HCT116 (cell line): ENCODE results near the gene MUC20. TPM values are rescaled to one million over a fixed set of nuclear protein-coding genes. Genes with fewer than 3 reads are reported as not detected.
"Not testable (repeated sequence)": the region's sequence is repeated elsewhere in the genome, so short reads cannot be mapped to it uniquely, and the experiment has no call there.

ENCODE experiments used
- ATAC-seq: fragments of 200-7000 bp; cut with Tn5 transposase; 2 replicates; pipeline ENCODE4 v1.9.1; 2020; ENCODE audit warnings: mild to moderate bottlenecking, moderate library complexity
- BruUV-seq: library from RNA; stranded (reverse); fragments of 400-500 nt; replicated peaks from 2 replicates; lab custom pipeline; 2021; lab: Mats Ljungman, UMichigan
- CTCF ChIA-PET: fragments of 300-600 bp; sonication (Branson Sonifier 250); formaldehyde crosslinking; loops from one replicate; lab custom pipeline; 2021; ENCODE audit warnings: antibody characterized with exemption; lab: Charles Lee
- POLR2A ChIA-PET: fragments of 300-600, 350-600 bp; sonication (Branson Sonifier 250); formaldehyde crosslinking; loops from one replicate; lab custom pipeline; 2021; ENCODE audit warnings: antibody characterized with exemption; lab: Charles Lee
- RAD21 ChIA-PET, 2 experiments: fragments of 300-600 bp; sonication (Branson Sonifier 250); formaldehyde crosslinking; loops; one replicate each; lab custom pipeline; 2023; ENCODE audit warnings: low total read pairs in 2 of 2; ENCODE audit not compliant: uncharacterized antibody in 2 of 2, unreplicated experiment in 2 of 2, low non-redundant PET in 1 of 2; lab: Charles Lee
- DNase-seq: peaks from one replicate; pipeline ENCODE4 v3.0.0-alpha.2; 2010; ENCODE audit warnings: low read depth, low spot score
- H2AFZ ChIP-seq: fragments of 200-600 bp; shearing (Covaris generic), sonication (generic); 2 replicates; pipeline ENCODE4 v1.6.1; 2017; ENCODE audit warnings: low read depth, mixed run types, mixed read lengths, antibody characterized with exemption, low read length; ENCODE audit not compliant: poor library complexity, severe bottlenecking
- H3K27ac ChIP-seq: 2 replicates; pipeline ENCODE4 v1.5.1; 2012; ENCODE audit warnings: low read depth, low read length
- H3K27me3 ChIP-seq: fragments of 200-600 bp; sonication (generic); 2 replicates; pipeline ENCODE4 v1.6.1; 2016; ENCODE audit warnings: mixed run types, low read length, mixed read lengths; ENCODE audit not compliant: insufficient read depth
- H3K36me3 ChIP-seq, 2 experiments: fragments of 200-500 bp in 1 of 2; fragments of 200-600 bp in 1 of 2; sonication (Bioruptor generic) in 1 of 2; sonication (generic) in 1 of 2; 2 replicates each; pipeline versions ENCODE4 v1.5.1 to v1.6.1; 2014 to 2016; ENCODE audit warnings: low read length in 2 of 2, inconsistent platforms in 1 of 2, mixed read lengths in 1 of 2, mixed run types in 1 of 2; ENCODE audit not compliant: insufficient read depth in 2 of 2, control insufficient read depth in 1 of 2
- H3K4me1 ChIP-seq, 2 experiments: fragments of 200-600 bp in 1 of 2; sonication (generic) in 1 of 2; 2 replicates each; pipeline versions ENCODE4 v1.5.1 to v1.6.1; 2012 to 2017; ENCODE audit warnings: low read length in 2 of 2, inconsistent platforms in 1 of 2, mild to moderate bottlenecking in 1 of 2, mixed read lengths in 1 of 2, mixed run types in 1 of 2, moderate library complexity in 1 of 2; ENCODE audit not compliant: insufficient read depth in 2 of 2, control insufficient read depth in 1 of 2
- H3K4me2 ChIP-seq: fragments of 200-600 bp; sonication (generic); 2 replicates; pipeline ENCODE4 v1.6.1; 2017; ENCODE audit warnings: mixed run types, low read length, mixed read lengths
- H3K4me3 ChIP-seq, 2 experiments: fragments of 200-600 bp in 1 of 2; sonication (generic) in 1 of 2; replicated peaks in 1 of 2; 2 replicates each; pipeline ENCODE4 v1.5.1; 2011 to 2016; ENCODE audit warnings: low read length in 2 of 2, control low read depth in 1 of 2, low read depth in 1 of 2, mild to moderate bottlenecking in 1 of 2, mixed read lengths in 1 of 2, mixed run types in 1 of 2
- H3K79me2 ChIP-seq: fragments of 200-600 bp; sonication (generic); 2 replicates; pipeline ENCODE4 v1.6.1; 2017; ENCODE audit warnings: mild to moderate bottlenecking, mixed run types, low read length, moderate library complexity, mixed read lengths; ENCODE audit not compliant: insufficient read depth
- H3K9ac ChIP-seq: fragments of 200-600 bp; sonication (generic); 2 replicates; pipeline ENCODE4 v1.6.1; 2016; ENCODE audit warnings: low read length, mixed read lengths
- H3K9me2 ChIP-seq: fragments of 200-600 bp; sonication (generic), shearing (Covaris generic); 2 replicates; pipeline ENCODE4 v1.6.1; 2017; ENCODE audit warnings: mixed run types, mild to moderate bottlenecking, moderate library complexity; ENCODE audit not compliant: insufficient read depth
- H3K9me3 ChIP-seq, 2 experiments: fragments of 200-500 bp in 1 of 2; fragments of 200-600 bp in 1 of 2; sonication (Bioruptor generic) in 1 of 2; sonication (generic) in 1 of 2; 2 replicates each; pipeline ENCODE4 v1.6.1; 2014 to 2017; ENCODE audit warnings: low read length in 2 of 2, mixed read lengths in 2 of 2, inconsistent platforms in 1 of 2, low read depth in 1 of 2, mild to moderate bottlenecking in 1 of 2, mixed run types in 1 of 2, moderate library complexity in 1 of 2; ENCODE audit not compliant: control insufficient read depth in 1 of 2, insufficient read depth in 1 of 2
- H4K20me1 ChIP-seq: fragments of 200-600 bp; sonication (generic), shearing (Covaris generic); 2 replicates; pipeline ENCODE4 v1.6.1; 2017; ENCODE audit warnings: mixed run types, mild to moderate bottlenecking, moderate library complexity; ENCODE audit not compliant: insufficient read depth
- CBX3 ChIP-seq: IDR thresholded peaks from 2 replicates; pipeline ENCODE4 v1.6.1; 2012; ENCODE audit warnings: low read depth
- EZH2phosphoT487 ChIP-seq: fragments of 200-600 bp; IDR thresholded peaks from 2 replicates; pipeline ENCODE4 v1.6.1; 2018; ENCODE audit warnings: antibody characterized with exemption, borderline replicate concordance
- FOSL1 ChIP-seq: IDR thresholded peaks from 2 replicates; pipeline ENCODE4 v1.6.1; 2012; ENCODE audit warnings: low read depth
- POLR2A ChIP-seq: IDR thresholded peaks from 2 replicates; pipeline ENCODE4 v1.7.0; 2011; ENCODE audit warnings: borderline replicate concordance; ENCODE audit not compliant: insufficient read depth, insufficient read length; ENCODE audit errors: extremely low read depth
- SIN3A ChIP-seq: IDR thresholded peaks from 2 replicates; pipeline ENCODE4 v1.6.1; 2012; ENCODE audit warnings: low read depth
- SRF ChIP-seq: IDR thresholded peaks from 2 replicates; pipeline ENCODE4 v1.6.1; 2012; ENCODE audit warnings: low read depth
- ZNF274 ChIP-seq: fragments of 200-500 bp; sonication (Bioruptor generic); IDR thresholded peaks from 2 replicates; pipeline ENCODE4 v1.6.1; 2014; ENCODE audit warnings: mild to moderate bottlenecking, low read depth, low read length, inconsistent platforms
- intact Hi-C: fragments of 100-400 bp; cut with micrococcal nuclease; formaldehyde crosslinking; loops from 2 replicates; pipeline ENCODE4 v1.10.0; 2022
- total RNA-seq: library from RNA; stranded (reverse); gene quantifications from one replicate; pipeline ENCODE4 v1.2.1, GENCODE V29; 2021; ENCODE audit not compliant: unreplicated experiment

MUC20 gene
- total RNA-seq, 1 experiment from 2014 or later, result 2.4 TPM

- Histone ChIP-seq H3K4me1 (peaks cover 0 to 1% of the 10 kb centered on the region in 2 experiments; a peak in 1 of 4 replicates), H3K9me2 (no peaks in the 10 kb centered on the region), H3K27ac (no peak overlapping the region), H3K9me3 (no peaks in the 10 kb centered on the region), H4K20me1 (no peaks in the 10 kb centered on the region), H3K36me3 (no peaks in the 10 kb centered on the region), H3K4me2 (no peak overlapping the region), H3K9ac (no peak overlapping the region), H3K27me3 (no peaks in the 10 kb centered on the region), H3K79me2 (no peaks in the 10 kb centered on the region), H2AFZ (no peak overlapping the region), H3K4me3 (no peak overlapping the region)
- POLR2A ChIA-PET, result interaction anchor here (0.7 kb wide), 1 partner anchor 18 kb away, joined by 4 read pairs; no protein-coding TSS in a partner anchor
- no TSS peak for BruUV-seq
- CTCF ChIA-PET, result no interaction called here
- ATAC-seq, result no peak
- TF ChIP-seq EZH2phosphoT487 (no peak), SRF (no peak), POLR2A (no peak), FOSL1 (no peak), SIN3A (no peak), CBX3 (no peak), ZNF274 (no peak)
- TF ChIP-seq, all 23 proteins: peak for 0
- RAD21 ChIA-PET, result no interaction called here
- no peak for DNase-seq
- intact Hi-C loops, result no loop called here
Observed at GRCh38 chr3:195736866-195737490, 16.2 kb downstream of the MUC20 start.

- H3K79me2 ChIP-seq, H3K4me3 ChIP-seq, DNase-seq, H3K9ac ChIP-seq, H4K20me1 ChIP-seq, intact Hi-C loops, CTCF ChIA-PET, POLR2A ChIA-PET, H3K27me3 ChIP-seq, BruUV-seq, H3K27ac ChIP-seq, RAD21 ChIA-PET, H3K4me2 ChIP-seq, H2AFZ ChIP-seq, ATAC-seq, H3K36me3 ChIP-seq, H3K9me3 ChIP-seq, H3K4me1 ChIP-seq, H3K9me2 ChIP-seq: not testable (repeated sequence)
Observed at GRCh38 chr3:195737782-195738181, 17.0 kb downstream of the MUC20 start.
